Liver (tissue), 9 donors: ENCODE data around the gene TIAM1. TPM values are rescaled to one million over a fixed set of nuclear protein-coding genes. Genes with fewer than 3 reads are reported as not detected.

Experiments
- DNase-seq: peaks from one replicate; pipeline ENCODE4 v3.0.0-alpha.2; 2017; ENCODE audit warnings: low spot score
- H3K27ac ChIP-seq, 2 donors: one replicate each; pipeline ENCODE4 v1.7.0; 2013; ENCODE audit warnings: inconsistent platforms in 2 of 2, low read length in 2 of 2, control low read depth in 1 of 2, low read depth in 1 of 2, mild to moderate bottlenecking in 1 of 2
- H3K27me3 ChIP-seq, 4 donors: one replicate each; pipeline versions ENCODE4 v1.6.1 to v1.7.0; 2013; ENCODE audit warnings: low read length in 3 of 4, inconsistent platforms in 1 of 4, mild to moderate bottlenecking in 1 of 4, moderate library complexity in 1 of 4; ENCODE audit not compliant: control insufficient read depth in 4 of 4, insufficient read depth in 4 of 4
- H3K36me3 ChIP-seq, 4 donors: one replicate each; pipeline versions ENCODE4 v1.6.1 to v1.7.0; 2013; ENCODE audit warnings: low read length in 3 of 4, mild to moderate bottlenecking in 3 of 4, low read depth in 1 of 4, moderate library complexity in 1 of 4; ENCODE audit not compliant: control insufficient read depth in 4 of 4, insufficient read depth in 3 of 4
- H3K4me1 ChIP-seq, 4 donors: one replicate each; pipeline versions ENCODE4 v1.6.1 to v1.7.0; 2013; ENCODE audit warnings: low read length in 3 of 4, mild to moderate bottlenecking in 3 of 4, moderate library complexity in 1 of 4; ENCODE audit not compliant: control insufficient read depth in 4 of 4, insufficient read depth in 4 of 4
- H3K4me3 ChIP-seq, 3 donors: one replicate each; pipeline versions ENCODE4 v1.6.1 to v1.7.0; 2013; ENCODE audit warnings: low read length in 3 of 3, control low read depth in 1 of 3, low read depth in 1 of 3, mild to moderate bottlenecking in 1 of 3
- H3K9ac ChIP-seq, 2 donors: one replicate each; pipeline ENCODE4 v1.7.0; 2013; ENCODE audit warnings: low read length in 2 of 2, mild to moderate bottlenecking in 2 of 2, moderate library complexity in 2 of 2, control low read depth in 1 of 2, low read depth in 1 of 2
- H3K9me3 ChIP-seq, 4 donors: one replicate each; pipeline versions ENCODE4 v1.6.1 to v1.7.0; 2013; ENCODE audit warnings: low read length in 3 of 4; ENCODE audit not compliant: control insufficient read depth in 4 of 4
- ATF3 ChIP-seq: IDR thresholded peaks from 2 replicates; pipeline ENCODE4 v1.6.1; 2016; ENCODE audit warnings: antibody characterized with exemption
- CTCF ChIP-seq: fragments of 150-350 bp; IDR thresholded peaks from 2 replicates; pipeline ENCODE4 v1.5.1; 2017; ENCODE audit warnings: improper control_type of control experiment, low read depth, low read length; ENCODE audit not compliant: missing input control
- EGR1 ChIP-seq, 2 donors: IDR thresholded peaks; 2 replicates each; pipeline ENCODE4 v1.6.1; 2016 to 2018; ENCODE audit warnings: antibody characterized with exemption in 2 of 2, low read depth in 2 of 2
- FOXA1 ChIP-seq: IDR thresholded peaks from 2 replicates; pipeline ENCODE4 v1.6.1; 2016; ENCODE audit warnings: antibody characterized with exemption
- GABPA ChIP-seq, 2 donors: IDR thresholded peaks in 1 of 2; conservative IDR thresholded peaks in 1 of 2; 2 replicates each; pipeline ENCODE4 v1.6.1; 2016; ENCODE audit warnings: antibody characterized with exemption in 2 of 2, mild to moderate bottlenecking in 1 of 2, moderate library complexity in 1 of 2
- HNF4A ChIP-seq, 2 donors: conservative IDR thresholded peaks; 2 replicates each; pipeline ENCODE4 v1.6.1; 2016; ENCODE audit warnings: antibody characterized with exemption in 2 of 2, mild to moderate bottlenecking in 2 of 2
- HNF4G ChIP-seq: IDR thresholded peaks from 2 replicates; pipeline ENCODE4 v1.6.1; 2016; ENCODE audit warnings: antibody characterized with exemption
- JUND ChIP-seq, 2 donors: IDR thresholded peaks; 2 replicates each; pipeline ENCODE4 v1.6.1; 2016; ENCODE audit warnings: antibody characterized with exemption in 2 of 2
- MAX ChIP-seq: IDR thresholded peaks from 2 replicates; pipeline ENCODE4 v1.6.1; 2016; ENCODE audit warnings: antibody characterized with exemption
- NR2F2 ChIP-seq: IDR thresholded peaks from 2 replicates; pipeline ENCODE4 v1.6.1; 2016; ENCODE audit warnings: antibody characterized with exemption
- RAD21 ChIP-seq, 2 donors: IDR thresholded peaks; 2 replicates each; pipeline ENCODE4 v1.6.1; 2016; ENCODE audit warnings: antibody characterized with exemption in 2 of 2, mild to moderate bottlenecking in 2 of 2
- REST ChIP-seq: IDR thresholded peaks from 2 replicates; pipeline ENCODE4 v1.6.1; 2016; ENCODE audit warnings: antibody characterized with exemption, mild to moderate bottlenecking
- RXRA ChIP-seq, 2 donors: IDR thresholded peaks; 2 replicates each; pipeline ENCODE4 v1.6.1; 2017 to 2018; ENCODE audit warnings: antibody characterized with exemption in 2 of 2, mild to moderate bottlenecking in 1 of 2
- SP1 ChIP-seq: IDR thresholded peaks from 2 replicates; pipeline ENCODE4 v1.6.1; 2018; ENCODE audit warnings: antibody characterized with exemption, mild to moderate bottlenecking
- TAF1 ChIP-seq: conservative IDR thresholded peaks from 2 replicates; pipeline ENCODE4 v1.6.1; 2016; ENCODE audit warnings: antibody characterized with exemption, mild to moderate bottlenecking
- YY1 ChIP-seq: IDR thresholded peaks from 2 replicates; pipeline ENCODE4 v1.6.1; 2016; ENCODE audit warnings: antibody characterized with exemption, mild to moderate bottlenecking
- WGBS: extraction: QIAGEN DNeasy Blood & Tissue Kit; methylation state at CpG from one replicate; pipeline ENCODE4 v1.1.7; 2013; 5-methylcytosine and 5-hydroxymethylcytosine counted together
- polyA plus RNA-seq, 2 donors: library from polyadenylated mRNA; stranded (reverse) in 1 of 2; unstranded in 1 of 2; fragments of 200-250 nt in 1 of 2; fragments of >200 nt in 1 of 2; fragmentation: Nextera tagmentation in 1 of 2; extraction: Ambion mirVana in 1 of 2; gene quantifications; one replicate each; pipeline versions ENCODE4 v1.2.1 to v1.2.3, GENCODE V29; 2013 to 2015
- total RNA-seq, 2 donors: library from RNA; depleted of rRNA; stranded (reverse); fragments of >200 nt; gene quantifications; one replicate each; pipeline ENCODE4 v1.2.3, GENCODE V29; 2014
- donor health status: healthy.
- donor health status: healthy.
- donor health status: healthy.
- donor health status: healthy.
- donor health status: healthy.

The TIAM1 gene
- total and polyA plus RNA-seq, 4 donors, result 3.0 to 7.4 (median 4.8) TPM

- Histone ChIP-seq H3K9me3 (no peaks in the 10 kb centered on the region), H3K27ac (no peak overlapping the region), H3K27me3 (no peaks in the 10 kb centered on the region), H3K9ac (no peak overlapping the region), H3K36me3 (peaks cover 0 to 3% (median 0%) of the 10 kb centered on the region in 4 donors), H3K4me1 (no peaks in the 10 kb centered on the region), H3K4me3 (no peak overlapping the region)
- DNase-seq, result no peak
- WGBS, result 97% methylated on average over 6 of the region's 6 CpGs
- TF ChIP-seq RAD21 (IDR thresholded peaks at IDR 0.05) (no peak), GABPA (IDR thresholded peaks at IDR 0.05 in 1 of 2, conservative IDR thresholded peaks at IDR 0.05 in 1 of 2) (no peak), MAX (no peak), CTCF (no peak), JUND (IDR thresholded peaks at IDR 0.05) (no peak), RXRA (IDR thresholded peaks at IDR 0.05) (no peak), FOXA1 (no peak), NR2F2 (no peak), YY1 (no peak), HNF4G (no peak), HNF4A (conservative IDR thresholded peaks at IDR 0.05) (no peak), TAF1 (no peak), SP1 (no peak), REST (no peak), EGR1 (IDR thresholded peaks at IDR 0.05; ENCODE audit: low read depth in 2 of 2) (no peak), ATF3 (no peak)
Observed at GRCh38 chr21:31264574-31264973, 79.5 kb downstream of the TIAM1 start.

GRCh38 chr21:31262728-31263127 is 81.3 kb downstream of the TIAM1 start:
- peak; percentile 61 for TF ChIP-seq NR2F2
- TF ChIP-seq RAD21 (IDR thresholded peaks at IDR 0.05), result no peak
- Histone ChIP-seq H3K27me3 (no peaks in the 10 kb centered on the region), H3K9ac (no peak overlapping the region), H3K9me3 (no peaks in the 10 kb centered on the region), H3K36me3 (peaks cover 0 to 3% (median 0%) of the 10 kb centered on the region in 4 donors), H3K4me1 (no peaks in the 10 kb centered on the region), H3K27ac (no peak overlapping the region), H3K4me3 (no peak overlapping the region)
- 83% methylated on average over 4 of the region's 4 CpGs for WGBS
- DNase-seq, result no peak
